ENCODE results near the gene UNC5C.

UNC5C gene

DNA sequence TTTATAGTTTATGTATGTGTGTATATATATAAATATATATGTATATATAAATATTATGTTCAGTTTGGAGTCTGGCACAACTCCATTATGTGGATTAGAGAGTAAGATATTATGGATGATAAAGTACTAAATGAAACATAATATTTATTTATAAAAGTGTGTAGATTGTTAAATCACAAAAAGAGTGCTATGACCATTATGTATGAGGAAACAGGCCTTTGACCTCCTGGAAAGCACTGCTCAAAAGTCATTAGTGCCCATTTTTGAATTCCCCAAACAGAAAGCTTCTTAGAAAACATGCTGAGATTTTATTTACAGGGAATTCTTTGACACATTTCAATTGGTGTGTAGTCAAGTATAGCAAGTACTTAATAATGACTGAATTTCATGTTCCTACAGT lies 391.2 kb downstream of the UNC5C start:
- H3K9ac ChIP-seq (ENCODE audit: low read length): no peak overlapping the region
- H3K27me3 ChIP-seq (ENCODE audit: insufficient read depth, low read length): no peaks in the 10 kb centered on the region
- TF ChIP-seq, protein P1, sequence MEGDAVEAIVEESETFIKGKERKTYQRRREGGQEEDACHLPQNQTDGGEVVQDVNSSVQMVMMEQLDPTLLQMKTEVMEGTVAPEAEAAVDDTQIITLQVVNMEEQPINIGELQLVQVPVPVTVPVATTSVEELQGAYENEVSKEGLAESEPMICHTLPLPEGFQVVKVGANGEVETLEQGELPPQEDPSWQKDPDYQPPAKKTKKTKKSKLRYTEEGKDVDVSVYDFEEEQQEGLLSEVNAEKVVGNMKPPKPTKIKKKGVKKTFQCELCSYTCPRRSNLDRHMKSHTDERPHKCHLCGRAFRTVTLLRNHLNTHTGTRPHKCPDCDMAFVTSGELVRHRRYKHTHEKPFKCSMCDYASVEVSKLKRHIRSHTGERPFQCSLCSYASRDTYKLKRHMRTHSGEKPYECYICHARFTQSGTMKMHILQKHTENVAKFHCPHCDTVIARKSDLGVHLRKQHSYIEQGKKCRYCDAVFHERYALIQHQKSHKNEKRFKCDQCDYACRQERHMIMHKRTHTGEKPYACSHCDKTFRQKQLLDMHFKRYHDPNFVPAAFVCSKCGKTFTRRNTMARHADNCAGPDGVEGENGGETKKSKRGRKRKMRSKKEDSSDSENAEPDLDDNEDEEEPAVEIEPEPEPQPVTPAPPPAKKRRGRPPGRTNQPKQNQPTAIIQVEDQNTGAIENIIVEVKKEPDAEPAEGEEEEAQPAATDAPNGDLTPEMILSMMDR (IDR thresholded peaks at IDR 0.05; ENCODE audit: low read length): no peak
- TF ChIP-seq EZH2 (IDR thresholded peaks at IDR 0.05; ENCODE audit: borderline replicate concordance, low read length): no peak
- H3F3A ChIP-seq (ENCODE audit: insufficient read depth, low read length): no peaks in the 10 kb centered on the region
- H3K9me3 ChIP-seq (ENCODE audit: low read length): no peaks in the 10 kb centered on the region
- no peaks in the 10 kb centered on the region for H3K9me2 ChIP-seq (ENCODE audit: low read depth, low read length)
- no peaks in the 10 kb centered on the region for H4K20me1 ChIP-seq (ENCODE audit: insufficient read depth, low read length)
- no peak overlapping the region for H2AFZ ChIP-seq (ENCODE audit: low read length)
- H3K4me2 ChIP-seq (ENCODE audit: low read length): no peak overlapping the region
- no peak overlapping the region for H3K27ac ChIP-seq (ENCODE audit: low read depth, low read length, poor library complexity, severe bottlenecking)
- no peaks in the 10 kb centered on the region for H3K79me2 ChIP-seq (ENCODE audit: insufficient read depth, low read length)
- no peak overlapping the region for H3K4me3 ChIP-seq (ENCODE audit: low read depth, low read length, poor library complexity, severe bottlenecking)
- H3K4me1 ChIP-seq (ENCODE audit: insufficient read depth, low read length, severe bottlenecking): no peaks in the 10 kb centered on the region
- no peaks in the 10 kb centered on the region for H3K36me3 ChIP-seq (ENCODE audit: insufficient read depth, low read length)

DNA sequence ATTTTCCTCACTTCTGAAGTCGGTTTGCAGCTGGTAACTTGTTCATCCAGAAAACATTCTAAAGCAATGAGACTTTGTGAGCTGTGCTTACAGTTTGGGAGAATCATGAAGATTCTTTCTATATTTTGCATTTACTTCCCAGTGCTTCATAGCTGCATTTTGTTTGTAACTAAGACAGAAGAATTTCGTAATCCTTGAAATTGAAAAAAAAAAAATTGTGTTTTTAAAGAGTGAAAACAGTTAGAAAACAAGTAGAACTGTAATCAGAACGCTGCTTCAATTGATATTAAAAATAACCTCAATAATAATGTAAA lies 392.4 kb downstream of the UNC5C start:
- H3K4me1 ChIP-seq (ENCODE audit: insufficient read depth, low read length, severe bottlenecking): no peaks in the 10 kb centered on the region
- H3K9ac ChIP-seq (ENCODE audit: low read length): no peak overlapping the region
- H3K27me3 ChIP-seq (ENCODE audit: insufficient read depth, low read length): no peaks in the 10 kb centered on the region
- no peak overlapping the region for H3K27ac ChIP-seq (ENCODE audit: low read depth, low read length, poor library complexity, severe bottlenecking)
- no peak overlapping the region for H3K4me3 ChIP-seq (ENCODE audit: low read depth, low read length, poor library complexity, severe bottlenecking)
- H3K4me2 ChIP-seq (ENCODE audit: low read length): no peak overlapping the region
- H3K9me2 ChIP-seq (ENCODE audit: low read depth, low read length): no peaks in the 10 kb centered on the region
- no peaks in the 10 kb centered on the region for H3K79me2 ChIP-seq (ENCODE audit: insufficient read depth, low read length)
- H2AFZ ChIP-seq (ENCODE audit: low read length): no peak overlapping the region
- no peaks in the 10 kb centered on the region for H3K9me3 ChIP-seq (ENCODE audit: low read length)
- no peaks in the 10 kb centered on the region for H3F3A ChIP-seq (ENCODE audit: insufficient read depth, low read length)
- no peaks in the 10 kb centered on the region for H4K20me1 ChIP-seq (ENCODE audit: insufficient read depth, low read length)
- H3K36me3 ChIP-seq (ENCODE audit: insufficient read depth, low read length): no peaks in the 10 kb centered on the region
- TF ChIP-seq EZH2 (IDR thresholded peaks at IDR 0.05; ENCODE audit: borderline replicate concordance, low read length): no peak
- TF ChIP-seq, protein P1 (IDR thresholded peaks at IDR 0.05; ENCODE audit: low read length): no peak

DNA sequence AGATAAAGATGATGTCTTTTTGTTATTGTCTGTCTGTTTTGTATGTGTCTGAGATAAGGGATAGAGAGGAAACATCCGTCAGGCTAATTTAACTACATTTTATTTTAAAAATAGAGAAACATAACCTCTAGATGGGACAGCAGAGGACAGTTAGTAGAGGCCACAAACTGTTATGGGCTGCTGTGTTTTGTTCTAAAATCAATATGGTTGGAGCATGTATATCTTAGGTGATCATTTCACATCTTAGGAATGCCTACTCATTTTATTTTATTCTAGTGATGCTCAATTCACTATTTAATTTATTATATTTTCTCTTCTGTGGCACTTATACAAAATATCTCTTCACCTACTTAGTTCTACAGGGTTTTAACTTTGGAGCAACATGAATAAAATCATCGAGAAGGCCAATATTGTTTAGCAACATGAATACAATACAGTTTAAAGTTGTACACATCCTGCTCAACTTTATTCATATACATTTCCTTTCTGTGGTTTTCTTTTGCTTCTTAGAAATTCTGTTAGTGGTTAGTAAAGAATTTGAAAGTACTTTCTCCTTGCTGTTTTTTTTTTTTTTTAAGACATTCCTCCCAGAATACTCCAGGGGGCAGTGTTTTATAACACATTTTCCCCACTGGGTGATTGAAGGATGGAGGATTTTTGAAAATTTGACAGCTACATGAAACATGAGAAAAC lies 392.9 kb downstream of the UNC5C start:
- H3K9ac ChIP-seq (ENCODE audit: low read length): no peak overlapping the region
- no peaks in the 10 kb centered on the region for H4K20me1 ChIP-seq (ENCODE audit: insufficient read depth, low read length)
- no peak overlapping the region for H3K27ac ChIP-seq (ENCODE audit: low read depth, low read length, poor library complexity, severe bottlenecking)
- H3K79me2 ChIP-seq (ENCODE audit: insufficient read depth, low read length): no peaks in the 10 kb centered on the region
- H3K4me3 ChIP-seq (ENCODE audit: low read depth, low read length, poor library complexity, severe bottlenecking): no peak overlapping the region
- no peaks in the 10 kb centered on the region for H3F3A ChIP-seq (ENCODE audit: insufficient read depth, low read length)
- H3K9me2 ChIP-seq (ENCODE audit: low read depth, low read length): no peaks in the 10 kb centered on the region
- H3K9me3 ChIP-seq (ENCODE audit: low read length): no peaks in the 10 kb centered on the region
- H2AFZ ChIP-seq (ENCODE audit: low read length): no peak overlapping the region
- H3K4me1 ChIP-seq (ENCODE audit: insufficient read depth, low read length, severe bottlenecking): no peaks in the 10 kb centered on the region
- H3K4me2 ChIP-seq (ENCODE audit: low read length): no peak overlapping the region
- H3K36me3 ChIP-seq (ENCODE audit: insufficient read depth, low read length): no peaks in the 10 kb centered on the region
- TF ChIP-seq, protein P1 (IDR thresholded peaks at IDR 0.05; ENCODE audit: low read length): peak; percentile 67; the same call in 1 of the 2 replicates
- TF ChIP-seq EZH2 (IDR thresholded peaks at IDR 0.05; ENCODE audit: borderline replicate concordance, low read length): no peak
- no peaks in the 10 kb centered on the region for H3K27me3 ChIP-seq (ENCODE audit: insufficient read depth, low read length)
